Fibroblast of mammary gland (primary cell): ENCODE data around the gene ATG13.
A peak's percentile ranks its signal among the peaks of the same experiment; 100 is the strongest.

Experiments used
- DNase-seq: peaks from one replicate; pipeline ENCODE4 v3.0.0-alpha.2; 2010; ENCODE audit warnings: low read depth
- H3K4me3 ChIP-seq: 2 replicates; pipeline ENCODE4 v1.5.1; 2011; ENCODE audit warnings: low read depth, mild to moderate bottlenecking, low read length, moderate library complexity; ENCODE audit not compliant: control insufficient read depth
- TF ChIP-seq, protein P1 (sequence below): conservative IDR thresholded peaks from 2 replicates; pipeline ENCODE4 v1.5.1; 2011; ENCODE audit warnings: low read depth, low read length, inconsistent platforms; ENCODE audit not compliant: control insufficient read depth, insufficient read depth

Gene ATG13

DNA sequence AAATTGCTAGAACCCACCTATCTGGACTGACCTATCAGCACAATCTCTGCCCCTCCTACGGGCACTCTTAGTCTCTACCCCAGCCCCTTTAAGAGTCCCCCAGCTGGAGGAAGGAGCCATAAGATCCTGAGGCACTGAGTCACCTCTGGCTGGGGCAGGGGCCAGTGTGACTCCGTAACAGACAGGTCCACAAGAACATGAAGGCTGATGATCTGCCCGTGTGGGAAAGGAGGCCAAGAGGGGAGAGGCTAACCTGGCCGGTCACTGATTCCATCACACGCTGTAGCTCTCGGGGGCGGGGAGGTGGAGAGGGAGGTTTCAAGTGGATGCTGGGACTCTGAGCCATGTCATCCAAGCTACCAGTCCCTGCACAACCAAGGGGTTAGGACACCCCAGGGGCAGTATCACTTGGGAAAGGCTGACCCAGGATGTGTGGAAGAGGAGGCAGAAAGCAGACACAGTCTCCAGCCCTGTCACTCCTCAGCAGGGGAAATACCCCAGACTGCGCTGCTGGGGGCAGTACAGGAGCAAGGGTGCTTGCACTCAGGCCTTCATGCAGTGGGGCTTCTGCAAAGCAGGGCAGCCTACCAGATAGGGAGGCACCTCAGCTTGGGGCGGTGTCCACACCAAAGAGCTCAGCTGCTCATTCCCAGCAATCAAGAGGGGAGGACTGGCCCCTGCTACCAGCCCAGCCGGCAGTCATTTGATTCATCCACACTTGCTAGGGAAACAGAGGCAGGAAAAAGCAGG lies 60.8 kb downstream of the ATG13 start:
- DNase-seq, result peak; percentile 59
- TF ChIP-seq, protein P1, sequence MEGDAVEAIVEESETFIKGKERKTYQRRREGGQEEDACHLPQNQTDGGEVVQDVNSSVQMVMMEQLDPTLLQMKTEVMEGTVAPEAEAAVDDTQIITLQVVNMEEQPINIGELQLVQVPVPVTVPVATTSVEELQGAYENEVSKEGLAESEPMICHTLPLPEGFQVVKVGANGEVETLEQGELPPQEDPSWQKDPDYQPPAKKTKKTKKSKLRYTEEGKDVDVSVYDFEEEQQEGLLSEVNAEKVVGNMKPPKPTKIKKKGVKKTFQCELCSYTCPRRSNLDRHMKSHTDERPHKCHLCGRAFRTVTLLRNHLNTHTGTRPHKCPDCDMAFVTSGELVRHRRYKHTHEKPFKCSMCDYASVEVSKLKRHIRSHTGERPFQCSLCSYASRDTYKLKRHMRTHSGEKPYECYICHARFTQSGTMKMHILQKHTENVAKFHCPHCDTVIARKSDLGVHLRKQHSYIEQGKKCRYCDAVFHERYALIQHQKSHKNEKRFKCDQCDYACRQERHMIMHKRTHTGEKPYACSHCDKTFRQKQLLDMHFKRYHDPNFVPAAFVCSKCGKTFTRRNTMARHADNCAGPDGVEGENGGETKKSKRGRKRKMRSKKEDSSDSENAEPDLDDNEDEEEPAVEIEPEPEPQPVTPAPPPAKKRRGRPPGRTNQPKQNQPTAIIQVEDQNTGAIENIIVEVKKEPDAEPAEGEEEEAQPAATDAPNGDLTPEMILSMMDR, result peak; percentile 3
- no peak overlapping the region for H3K4me3 ChIP-seq

DNA sequence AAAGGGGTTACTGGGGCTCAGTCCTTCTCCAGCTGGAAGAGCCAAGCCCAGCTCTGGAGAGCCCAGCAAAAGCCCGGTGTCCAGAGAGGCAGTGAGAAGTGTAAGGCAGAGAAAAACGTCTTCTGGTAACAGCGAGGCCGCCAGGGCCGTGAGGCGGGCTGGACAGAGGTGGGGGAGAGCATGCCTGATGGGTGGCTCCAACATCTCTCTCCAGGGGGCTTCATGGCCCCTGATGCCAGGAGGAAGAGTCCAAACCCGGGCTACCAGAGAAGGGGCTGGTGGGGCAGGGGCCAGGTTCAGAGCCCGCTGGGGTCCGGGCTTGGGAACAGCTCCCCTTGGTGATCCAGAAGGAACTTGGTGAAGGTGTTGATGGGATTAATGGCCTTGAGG lies 61.4 kb downstream of the ATG13 start:
- no peak overlapping the region for H3K4me3 ChIP-seq
- no peak for DNase-seq
- TF ChIP-seq, protein P1, result no peak

DNA sequence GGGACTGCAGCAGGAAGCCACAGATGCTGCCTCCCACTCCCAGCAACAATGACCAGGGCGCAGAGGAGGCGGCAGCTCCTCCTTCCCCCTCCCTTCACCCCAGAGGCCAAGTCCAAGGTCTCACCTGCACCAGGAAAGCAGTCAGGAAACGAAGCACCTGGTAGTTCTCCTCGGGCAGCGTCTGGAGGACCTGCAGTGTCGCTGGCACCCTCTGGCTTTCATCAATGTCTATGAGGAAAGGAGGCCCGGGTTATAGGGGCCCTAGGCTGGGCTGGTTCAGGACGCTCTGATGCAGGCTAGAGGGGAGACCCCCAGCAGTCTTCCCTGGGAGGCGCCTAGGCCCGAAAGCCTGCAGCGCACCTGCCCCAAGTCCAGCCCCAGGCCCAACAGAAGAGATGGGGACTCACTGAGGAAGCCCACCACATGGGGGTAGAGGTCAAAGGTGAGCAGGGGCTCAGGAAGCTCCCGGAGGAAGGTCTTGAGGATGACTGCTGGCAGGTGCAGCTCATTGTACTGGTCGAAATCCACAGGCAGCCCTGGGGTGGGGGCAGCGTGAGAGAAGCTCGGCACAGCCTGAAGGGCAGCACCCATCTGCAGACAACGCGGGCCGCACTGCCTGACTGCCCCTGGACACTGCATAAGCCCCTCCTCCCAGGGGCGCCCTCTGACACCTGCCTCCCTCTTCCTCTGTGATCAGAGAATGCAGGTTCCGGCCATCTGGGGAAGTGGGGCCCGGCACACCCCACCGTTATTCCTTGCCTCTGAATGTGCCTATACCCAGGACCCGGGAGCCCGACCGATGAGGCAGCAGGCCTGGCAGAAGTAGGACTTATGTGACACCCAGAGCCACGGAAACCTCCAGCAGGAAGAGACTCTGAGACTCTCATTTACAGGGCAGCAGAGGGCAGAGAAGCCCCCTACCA lies 62.1 kb downstream of the ATG13 start:
- no peak for DNase-seq
- no peak overlapping the region for H3K4me3 ChIP-seq
- TF ChIP-seq, protein P1, result no peak

DNA sequence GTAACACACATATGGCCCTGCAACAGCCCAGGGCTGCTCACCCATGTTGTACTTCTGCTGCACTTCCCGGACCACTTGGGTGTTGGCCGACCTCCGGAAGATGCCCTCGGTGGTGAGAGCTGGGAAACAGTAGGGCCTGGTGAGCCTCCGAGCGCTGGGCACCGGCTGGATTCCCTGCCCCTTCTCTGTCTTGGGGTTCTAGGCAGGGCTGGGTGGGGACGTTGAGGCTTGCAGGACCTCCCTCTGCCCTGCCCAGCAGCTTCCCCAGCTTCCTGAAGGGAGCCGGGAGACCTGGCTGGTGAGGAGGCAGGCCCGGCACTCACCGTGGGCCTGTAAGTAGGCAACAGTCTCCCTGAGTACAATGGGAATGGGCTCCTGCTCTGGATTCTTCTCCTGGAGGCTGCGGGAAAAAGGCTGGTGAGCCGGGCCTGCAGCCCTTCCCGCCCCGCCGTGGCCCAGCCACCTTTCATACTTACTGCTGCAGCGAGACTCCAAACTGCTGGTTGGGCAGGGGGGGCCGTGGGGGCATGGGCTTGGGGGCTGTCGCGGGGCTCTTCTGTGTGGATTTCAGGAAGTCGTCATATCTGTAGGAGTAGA lies 62.9 kb downstream of the ATG13 start:
- no peak for DNase-seq
- no peak overlapping the region for H3K4me3 ChIP-seq
- TF ChIP-seq, protein P1, result no peak

DNA sequence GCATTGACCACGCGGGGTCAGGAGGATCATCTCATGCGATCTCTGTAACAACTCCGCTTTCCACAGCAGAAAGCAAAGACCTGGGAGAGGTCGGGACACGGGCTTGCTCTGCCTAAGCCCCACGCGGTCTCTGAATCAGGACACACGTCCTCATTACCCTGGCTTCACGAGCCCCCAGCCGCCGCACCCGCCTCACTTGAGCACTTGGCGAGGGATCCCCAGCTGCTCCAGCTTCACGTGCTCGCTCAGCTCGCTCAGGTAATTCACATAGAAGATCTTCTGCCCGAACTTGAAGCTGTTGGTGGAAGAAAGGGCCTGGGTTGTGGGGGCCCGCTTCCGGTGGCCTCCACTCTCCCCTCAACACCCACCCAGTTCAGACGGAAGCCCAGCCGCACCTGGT lies 63.5 kb downstream of the ATG13 start:
- DNase-seq, result no peak
- H3K4me3 ChIP-seq, result no peak overlapping the region
- TF ChIP-seq, protein P1, result no peak

DNA sequence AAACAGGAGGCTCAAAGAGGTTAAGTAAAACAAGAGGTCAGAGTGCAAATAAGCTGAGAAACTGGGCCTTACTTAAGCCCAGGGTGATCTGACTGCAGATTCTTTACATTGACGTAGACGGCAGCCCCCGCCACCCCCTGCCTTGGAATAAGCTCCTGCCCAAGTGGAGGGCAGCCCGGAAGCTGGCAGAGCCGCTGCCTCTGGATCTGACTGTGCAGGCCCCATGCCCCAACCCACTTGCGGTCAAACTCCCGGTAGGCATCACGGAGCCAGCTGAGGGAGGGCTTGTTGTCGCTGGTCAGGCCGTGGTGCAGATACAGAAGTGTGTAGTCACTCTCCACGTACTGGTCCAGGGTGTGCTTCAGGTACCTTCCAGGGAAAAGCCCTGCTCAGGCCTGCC lies 64.5 kb downstream of the ATG13 start:
- TF ChIP-seq, protein P1, result no peak
- no peak overlapping the region for H3K4me3 ChIP-seq
- no peak for DNase-seq
